SKM-1 (cell line): ENCODE data around the gene OR5J2.
"Not testable (repeated sequence)": the region's sequence is repeated elsewhere in the genome, so short reads cannot be mapped to it uniquely, and the experiment has no call there.

Source experiments
- DNase-seq: peaks from one replicate; lab custom pipeline; 2025; ENCODE audit not compliant: unreplicated experiment; lab: John Stamatoyannopoulos, UW

The OR5J2 gene

GRCh38 chr11:56176318-56176717 lies at the start of gene OR5J2:
TSS of gene OR5J2 (plus strand) at chr11:56176618. CDS start at chr11:56176618, 0 bp downstream.
- DNase-seq = no peak

GRCh38 chr11:56140151-56140661 lies 36.2 kb upstream of the OR5J2 start, which contains the start of gene OR8J3:
TSS of gene OR8J3 (minus strand) at chr11:56140201. CDS start at chr11:56137718, 2,483 bp downstream.
- no peak for DNase-seq

GRCh38 chr11:56143681-56144080 lies 32.7 kb upstream of the OR5J2 start:
- DNase-seq = not testable (repeated sequence)

- DNase-seq = no peak
Measured at GRCh38 chr11:56151376-56151775, 25.0 kb upstream of the OR5J2 start.

- no peak for DNase-seq
Measured at GRCh38 chr11:56152333-56152732, 24.1 kb upstream of the OR5J2 start.

GRCh38 chr11:56160217-56160616 lies 16.2 kb upstream of the OR5J2 start, which contains the start of gene OR8K5:
TSS of gene OR8K5 (minus strand) at chr11:56160317. CDS start at chr11:56160317, 0 bp downstream.
- no peak for DNase-seq

GRCh38 chr11:56163804-56164203 lies 12.6 kb upstream of the OR5J2 start:
- DNase-seq = no peak

- DNase-seq = no peak
Measured at GRCh38 chr11:56172256-56172830, 4.1 kb upstream of the OR5J2 start.

GRCh38 chr11:56183459-56183858 lies 7.0 kb downstream of the OR5J2 start:
- no peak for DNase-seq

- DNase-seq = no peak
Measured at GRCh38 chr11:56188602-56189001, 12.2 kb downstream of the OR5J2 start.

- no peak for DNase-seq
Measured at GRCh38 chr11:56196705-56197104, 20.3 kb downstream of the OR5J2 start.

- DNase-seq = no peak
Measured at GRCh38 chr11:56197367-56197766, 20.9 kb downstream of the OR5J2 start.

- DNase-seq = no peak
Measured at GRCh38 chr11:56207790-56208189, 31.4 kb downstream of the OR5J2 start.

GRCh38 chr11:56214537-56214936 lies 38.1 kb downstream of the OR5J2 start:
- no peak for DNase-seq

GRCh38 chr11:56219735-56220134 lies 43.3 kb downstream of the OR5J2 start:
- DNase-seq = not testable (repeated sequence)
